Esophagus squamous epithelium (tissue), 4 donors: ENCODE data around the gene SPATC1L.

ENCODE experiments used
- POLR2A ChIP-seq, 4 donors: fragments of 450-650 bp; IDR thresholded peaks; one replicate each; pipeline ENCODE4 v1.6.1; 2017; ENCODE audit warnings: antibody characterized with exemption in 4 of 4, mild to moderate bottlenecking in 4 of 4, moderate library complexity in 3 of 4
- TF ChIP-seq, protein P1 (sequence below), 6 experiments: fragments of 450-650 bp in 4 of 6; fragments of 200-600 bp in 2 of 6; sonication (generic) in 2 of 6; IDR thresholded peaks; one replicate each; pipeline ENCODE4 v1.5.1; 2016 to 2019; ENCODE audit warnings: antibody characterized with exemption in 6 of 6, mild to moderate bottlenecking in 4 of 6, moderate library complexity in 4 of 6

DNA sequence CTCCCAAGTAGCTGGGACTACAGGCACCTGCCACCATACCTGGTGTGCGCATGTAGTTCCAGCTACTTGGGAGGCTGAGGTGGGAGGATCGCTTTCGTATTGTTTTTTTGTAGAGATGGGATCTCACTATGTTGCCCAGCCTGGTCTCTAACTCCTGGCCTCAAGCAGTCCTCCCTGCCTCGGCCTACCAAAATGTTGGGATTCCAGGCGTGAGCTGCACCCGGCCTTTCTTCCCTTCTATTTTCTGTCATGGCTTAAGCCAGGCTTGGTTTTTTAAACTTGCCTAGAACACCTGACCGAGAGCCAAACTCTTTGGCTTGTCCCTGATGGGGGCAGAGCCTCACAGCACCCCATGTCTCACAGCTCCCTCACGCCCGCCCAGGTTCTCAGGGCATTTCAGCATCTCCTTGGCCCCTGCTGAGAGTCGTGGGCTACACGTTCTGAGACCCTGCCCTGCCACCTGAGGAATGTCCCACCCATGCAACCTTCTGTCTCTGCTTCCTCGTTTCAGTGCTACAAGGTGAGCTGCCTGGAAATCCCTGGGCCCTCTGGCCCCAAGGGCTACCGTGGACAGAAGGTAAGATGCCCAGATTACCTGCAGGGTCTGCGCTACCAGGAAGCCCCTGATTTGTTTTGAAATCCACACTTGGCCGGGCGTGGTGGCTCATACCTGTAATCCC is 70.6 kb downstream of the SPATC1L start:
- TF ChIP-seq, protein P1, sequence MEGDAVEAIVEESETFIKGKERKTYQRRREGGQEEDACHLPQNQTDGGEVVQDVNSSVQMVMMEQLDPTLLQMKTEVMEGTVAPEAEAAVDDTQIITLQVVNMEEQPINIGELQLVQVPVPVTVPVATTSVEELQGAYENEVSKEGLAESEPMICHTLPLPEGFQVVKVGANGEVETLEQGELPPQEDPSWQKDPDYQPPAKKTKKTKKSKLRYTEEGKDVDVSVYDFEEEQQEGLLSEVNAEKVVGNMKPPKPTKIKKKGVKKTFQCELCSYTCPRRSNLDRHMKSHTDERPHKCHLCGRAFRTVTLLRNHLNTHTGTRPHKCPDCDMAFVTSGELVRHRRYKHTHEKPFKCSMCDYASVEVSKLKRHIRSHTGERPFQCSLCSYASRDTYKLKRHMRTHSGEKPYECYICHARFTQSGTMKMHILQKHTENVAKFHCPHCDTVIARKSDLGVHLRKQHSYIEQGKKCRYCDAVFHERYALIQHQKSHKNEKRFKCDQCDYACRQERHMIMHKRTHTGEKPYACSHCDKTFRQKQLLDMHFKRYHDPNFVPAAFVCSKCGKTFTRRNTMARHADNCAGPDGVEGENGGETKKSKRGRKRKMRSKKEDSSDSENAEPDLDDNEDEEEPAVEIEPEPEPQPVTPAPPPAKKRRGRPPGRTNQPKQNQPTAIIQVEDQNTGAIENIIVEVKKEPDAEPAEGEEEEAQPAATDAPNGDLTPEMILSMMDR (IDR thresholded peaks at IDR 0.05): no peak
- TF ChIP-seq POLR2A (IDR thresholded peaks at IDR 0.05): no peak
